HG03571 (cell line): ENCODE measurements around the gene CYBB.
A peak's percentile ranks its signal among the peaks of the same experiment; 100 is the strongest.
"Not testable (repeated sequence)": the region's sequence is repeated elsewhere in the genome, so short reads cannot be mapped to it uniquely, and the experiment has no call there.

Source experiments
- ATAC-seq: cut with Tn5 transposase; IDR thresholded peaks from one replicate; pipeline ENCODE4 v1.9.1; 2021; ENCODE audit not compliant: unreplicated experiment

Gene CYBB

GRCh38 chrX:37779857-37780256, at the start of gene CYBB:
Gene CYBB, plus strand, starts transcription at chrX:37780059. Its CDS starts 19 bp downstream, at chrX:37780078.
- ATAC-seq, result peak; percentile 38

GRCh38 chrX:37745354-37745753, 34.5 kb upstream of the CYBB start:
- peak; percentile 76 for ATAC-seq

GRCh38 chrX:37745835-37746217, 34.0 kb upstream of the CYBB start:
- ATAC-seq, result peak; percentile 29

DNA sequence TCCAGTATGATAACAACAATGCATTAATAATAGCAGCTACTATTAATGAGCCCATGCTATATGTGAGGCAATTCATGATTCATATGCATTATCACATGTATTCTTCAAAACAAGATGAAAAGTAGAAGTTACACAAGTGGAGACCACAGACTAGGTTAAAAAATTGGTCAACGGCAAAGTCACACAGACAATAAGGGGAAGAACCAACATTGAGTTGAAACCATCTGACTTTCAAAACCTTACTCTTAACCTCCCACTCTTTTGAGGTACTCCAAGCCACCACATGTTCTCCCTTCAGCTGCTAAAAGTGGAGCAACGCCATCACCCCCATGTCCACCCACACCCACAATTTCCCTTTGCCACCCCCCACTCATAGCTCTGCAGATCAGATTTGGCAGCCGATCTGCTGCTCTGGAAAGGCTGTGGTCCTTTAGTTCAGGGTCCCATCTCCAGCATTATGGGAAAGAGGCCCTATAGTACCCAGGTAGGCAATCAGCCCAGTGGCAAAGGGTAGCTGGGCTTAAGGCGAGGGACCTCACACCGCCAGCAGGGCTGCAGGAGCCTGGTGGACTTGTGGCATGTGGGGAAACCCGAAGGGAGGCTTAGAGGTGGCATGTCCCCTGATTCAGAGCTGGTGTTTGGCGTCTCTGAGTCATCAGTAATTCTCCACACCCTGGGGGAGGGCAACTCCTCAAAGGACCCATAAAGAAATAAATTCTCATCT, 33.5 kb upstream of the CYBB start:
- peak; percentile 87 for ATAC-seq

GRCh38 chrX:37746951-37747350, 32.9 kb upstream of the CYBB start:
- ATAC-seq, result no peak

DNA sequence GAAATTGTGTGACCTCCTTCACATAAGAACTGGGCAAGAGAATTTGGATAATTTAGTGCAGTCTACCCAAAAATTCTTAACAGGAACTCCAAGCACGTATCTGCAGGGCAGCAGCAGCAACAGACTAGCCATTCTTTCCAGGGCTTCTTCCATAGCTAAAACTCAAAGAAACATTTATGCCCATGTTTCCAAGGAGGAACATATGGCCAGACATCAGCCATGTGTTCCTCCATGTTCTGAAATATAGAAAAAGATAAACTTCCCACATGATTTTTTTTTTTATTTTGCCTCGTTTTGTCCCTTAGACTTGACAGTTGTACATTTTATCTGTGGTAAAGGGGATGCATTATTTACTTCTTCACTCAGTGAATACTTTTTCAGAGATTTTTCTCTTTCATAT, 27.6 kb upstream of the CYBB start:
- no peak for ATAC-seq

DNA sequence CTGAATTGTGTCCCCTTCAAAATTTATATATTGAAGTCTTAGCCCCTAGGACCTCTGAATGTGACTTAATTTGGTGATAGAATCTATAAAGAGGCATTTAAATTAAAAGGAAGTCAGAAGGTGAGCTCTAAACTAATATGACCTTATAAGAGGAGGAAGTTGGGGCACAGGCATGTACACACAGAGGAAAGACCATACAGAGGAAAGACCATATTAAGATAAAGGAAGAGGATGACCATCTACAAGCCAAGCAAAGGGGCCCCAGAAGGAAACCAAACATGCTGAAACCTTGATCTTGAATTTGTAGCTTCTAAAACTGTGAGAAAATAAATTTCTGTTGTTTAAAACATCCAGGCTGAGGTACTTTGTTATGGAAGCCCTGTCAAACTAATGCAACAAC, 26.9 kb upstream of the CYBB start:
- no peak for ATAC-seq

DNA sequence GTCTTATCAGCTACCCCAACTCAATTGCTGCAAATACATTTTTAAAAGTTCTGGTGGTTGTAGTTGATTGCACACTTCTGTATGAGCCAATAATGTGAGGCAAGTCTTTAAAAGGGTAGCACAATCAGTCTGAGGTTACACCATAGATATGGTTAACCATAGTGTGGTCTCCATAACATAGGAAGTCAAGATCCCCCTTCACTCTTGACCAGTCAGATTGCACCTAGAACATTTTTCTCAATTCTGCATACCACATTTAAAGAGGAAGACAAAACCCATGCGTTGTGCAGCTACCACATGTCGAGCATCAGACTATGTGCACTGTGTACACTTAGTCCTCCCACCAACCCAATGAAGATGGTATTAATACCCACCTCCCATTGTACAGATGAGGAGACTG, 26.5 kb upstream of the CYBB start:
- ATAC-seq, result no peak

GRCh38 chrX:37754516-37754915, 25.3 kb upstream of the CYBB start:
- peak; percentile 8 for ATAC-seq

GRCh38 chrX:37755025-37755424, 24.8 kb upstream of the CYBB start:
- peak; percentile 93 for ATAC-seq

DNA sequence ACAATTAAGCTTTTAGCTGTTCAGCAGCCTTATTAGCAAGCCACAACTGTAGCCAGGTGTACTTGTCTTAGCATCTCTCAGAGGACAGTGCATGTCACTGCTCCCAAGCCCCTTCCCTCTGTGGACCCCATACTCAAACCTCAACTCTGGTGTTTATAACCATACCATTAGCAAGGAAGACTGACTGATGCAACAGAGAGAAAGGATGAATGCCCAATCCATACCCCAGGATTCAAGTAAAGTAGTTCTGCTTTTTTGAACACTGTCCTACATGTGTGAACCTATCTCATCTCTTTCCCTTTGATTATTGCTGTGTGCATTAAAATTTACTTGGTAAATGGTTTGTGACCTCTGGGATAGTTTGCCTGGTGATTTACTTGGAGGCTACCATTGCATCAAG, 22.8 kb upstream of the CYBB start:
- ATAC-seq, result no peak

DNA sequence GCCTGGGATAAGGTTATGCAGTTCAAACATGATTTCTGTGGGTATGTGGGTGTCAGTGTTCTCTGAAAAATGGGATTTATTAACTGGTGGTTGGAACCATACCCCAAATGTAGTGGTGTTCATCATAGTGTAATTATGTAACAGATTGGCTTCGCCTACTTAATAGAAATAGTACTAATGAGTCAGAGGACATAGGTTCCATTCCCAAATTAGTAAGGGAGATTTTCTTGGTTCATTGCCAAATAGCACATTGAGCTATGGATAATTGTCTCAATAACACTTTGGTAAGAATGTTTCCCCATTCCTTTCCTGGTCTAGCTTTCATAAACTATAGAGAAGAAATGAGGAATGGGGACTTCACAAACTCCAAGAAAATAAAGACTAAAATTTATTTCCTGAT, 20.5 kb upstream of the CYBB start:
- no peak for ATAC-seq

DNA sequence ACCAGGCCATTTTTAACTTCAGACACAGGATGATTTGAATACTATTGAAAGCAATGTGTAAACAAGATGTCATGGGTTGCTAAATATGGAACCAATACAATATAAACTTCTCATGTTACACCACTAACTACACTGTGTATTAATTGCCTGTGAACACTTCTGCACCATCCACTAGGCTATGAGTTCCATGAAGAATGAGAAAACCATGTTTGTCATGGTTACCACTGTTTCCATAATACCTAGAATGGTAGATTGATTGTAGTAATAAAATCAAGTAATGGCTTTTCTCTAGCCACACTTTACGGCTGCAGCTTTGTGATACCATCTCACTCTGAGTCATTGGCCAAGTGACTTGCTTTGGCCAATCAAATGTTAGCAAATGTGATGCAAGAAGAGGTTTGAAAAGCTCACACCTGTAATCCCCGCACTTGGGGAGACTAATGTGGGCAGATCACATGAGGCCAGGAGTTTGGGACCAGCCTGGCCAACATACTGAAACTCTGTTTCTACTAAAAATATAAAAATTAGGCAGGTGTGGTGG, 19.9 kb upstream of the CYBB start:
- no peak for ATAC-seq

- no peak for ATAC-seq
These were observed 16.5 kb upstream of the CYBB start for GRCh38 chrX:37763400-37763799.

DNA sequence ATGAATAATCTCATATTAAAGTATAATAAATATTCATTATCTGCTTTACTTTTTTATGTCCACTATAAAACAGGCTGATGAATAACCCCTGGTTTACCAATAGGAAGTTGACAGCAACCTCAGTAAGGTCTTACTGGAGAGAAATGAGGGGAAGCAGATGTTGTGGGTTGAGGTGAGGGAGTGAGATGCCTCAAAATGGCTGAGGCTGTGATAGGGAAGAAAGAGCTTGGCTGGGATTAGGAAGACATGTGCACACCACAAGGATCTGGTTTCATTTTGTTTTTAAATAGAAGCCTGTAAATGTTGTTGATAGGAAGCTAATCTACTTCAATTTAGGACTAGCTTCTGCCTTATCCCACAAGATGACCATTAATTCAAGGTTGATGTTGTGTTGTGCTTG, 14.4 kb upstream of the CYBB start:
- no peak for ATAC-seq

GRCh38 chrX:37767430-37767829, 12.4 kb upstream of the CYBB start:
- no peak for ATAC-seq

GRCh38 chrX:37768866-37769265, 11.0 kb upstream of the CYBB start:
- not testable (repeated sequence) for ATAC-seq

DNA sequence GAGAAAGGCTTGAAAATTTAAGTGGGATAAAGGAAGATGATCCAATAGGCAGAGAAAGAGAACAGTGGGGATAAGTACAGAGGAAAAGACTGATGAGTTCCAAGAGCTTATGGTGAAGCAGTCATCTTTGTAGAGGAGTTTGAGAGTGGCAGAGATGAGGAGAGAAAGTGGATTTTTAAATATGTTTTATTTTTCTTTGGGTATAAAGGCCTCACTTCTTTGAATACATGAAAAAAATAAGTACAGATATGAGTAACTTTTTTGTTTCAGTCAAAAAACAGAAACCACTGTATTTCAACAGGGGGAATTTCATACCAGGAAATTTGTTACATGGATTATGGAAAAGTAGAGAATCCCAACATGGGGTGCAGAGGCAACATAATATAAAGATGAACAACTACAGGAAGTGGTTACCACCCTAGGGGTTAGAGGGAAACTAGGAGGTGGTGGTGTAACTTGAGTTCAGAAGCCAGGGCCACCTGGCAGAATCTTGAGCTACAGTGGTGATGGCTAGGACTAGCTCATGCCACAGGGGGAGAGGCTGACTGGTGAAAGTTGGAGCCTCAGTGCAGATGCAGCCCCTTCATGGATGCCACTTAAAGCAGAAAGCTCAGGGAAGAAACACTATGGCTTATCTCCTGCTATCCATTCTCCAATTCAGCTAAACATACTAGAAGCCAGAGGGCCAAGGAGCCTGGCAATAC, 3.4 kb upstream of the CYBB start:
- ATAC-seq, result peak; percentile 68

DNA sequence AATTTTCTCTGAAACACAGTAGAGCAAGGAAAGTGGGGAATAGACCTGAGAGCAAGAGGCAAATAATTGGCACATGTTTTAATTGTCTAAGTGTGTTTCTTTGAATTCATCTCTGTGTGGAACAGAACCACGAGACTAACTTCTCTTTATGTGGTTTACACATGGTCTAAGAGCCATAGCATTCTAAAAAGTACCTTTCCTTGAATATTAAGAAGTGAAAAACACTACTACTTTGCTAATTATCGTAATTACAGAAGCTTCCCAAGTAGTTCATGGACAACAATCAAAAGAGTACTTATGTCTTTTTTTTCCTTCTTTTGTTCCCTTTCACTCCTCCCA, 2.9 kb upstream of the CYBB start:
- ATAC-seq, result no peak

DNA sequence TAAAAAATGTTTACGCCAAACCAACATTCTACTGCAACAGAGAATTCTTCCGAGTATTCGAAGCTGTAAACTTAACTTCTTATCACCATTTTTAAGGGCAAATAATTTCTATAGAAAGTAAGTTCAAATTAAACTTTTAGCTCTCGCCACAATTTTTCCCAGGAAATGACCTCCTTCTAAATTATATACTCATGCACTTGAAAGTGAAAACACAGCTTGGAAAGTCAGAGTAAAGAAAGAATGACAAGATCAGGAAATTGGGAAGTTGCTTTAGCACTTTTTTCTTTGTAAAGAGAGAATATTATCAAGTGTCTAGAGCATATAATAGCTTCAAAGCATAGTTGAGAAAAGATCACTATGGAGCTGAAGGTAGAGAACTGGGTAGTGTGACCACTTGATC, 1.2 kb downstream of the CYBB start:
- ATAC-seq, result no peak

- no peak for ATAC-seq
These were observed 2.0 kb downstream of the CYBB start for GRCh38 chrX:37781814-37782213.

GRCh38 chrX:37782359-37782758, 2.5 kb downstream of the CYBB start:
- ATAC-seq, result no peak

DNA sequence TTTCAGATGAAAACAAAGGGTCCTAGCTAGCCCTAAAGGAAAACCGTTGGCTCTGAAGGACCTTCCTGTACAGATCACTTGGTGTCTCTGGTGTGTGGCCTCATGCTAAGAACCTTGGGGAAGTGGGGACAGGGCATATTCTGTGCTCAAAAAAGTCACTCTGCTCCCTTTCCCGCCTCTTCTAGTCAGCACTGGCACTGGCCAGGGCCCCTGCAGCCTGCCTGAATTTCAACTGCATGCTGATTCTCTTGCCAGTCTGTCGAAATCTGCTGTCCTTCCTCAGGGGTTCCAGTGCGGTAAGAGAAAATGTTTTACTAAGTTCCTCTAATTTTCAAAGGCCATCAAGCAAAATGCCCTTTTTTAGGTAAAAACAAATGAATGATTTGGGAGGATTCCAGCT, 3.4 kb downstream of the CYBB start:
- ATAC-seq, result no peak
